ENCODE data around the gene LRMDA. TPM values are rescaled to one million over a fixed set of nuclear protein-coding genes. Genes with fewer than 3 reads are reported as not detected.

The LRMDA gene
- total RNA-seq, 6 experiments from 2014 or later: 0.32 TPM; not detected in 5

DNA sequence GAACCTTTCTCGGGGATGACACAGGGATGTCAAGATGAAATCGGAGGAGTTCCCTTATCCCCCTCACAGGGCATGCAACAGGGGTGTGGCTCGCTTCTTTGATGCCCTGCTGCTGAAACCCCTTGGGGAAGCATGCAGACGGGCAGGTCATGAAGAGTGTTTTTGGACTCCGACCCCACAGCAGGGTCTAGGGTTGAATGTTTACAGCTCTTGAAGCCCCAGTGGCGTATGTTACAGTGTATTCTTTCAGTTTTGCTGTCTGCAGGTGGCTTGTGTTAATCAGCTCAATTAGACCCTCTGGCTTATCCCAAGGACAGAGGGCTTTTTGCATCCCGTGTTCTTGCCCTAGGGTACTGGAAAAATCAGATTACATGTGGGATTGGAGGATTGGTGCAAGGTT lies 446.5 kb downstream of the LRMDA start:
- DNase-seq: no peak
- TF ChIP-seq, protein P1, sequence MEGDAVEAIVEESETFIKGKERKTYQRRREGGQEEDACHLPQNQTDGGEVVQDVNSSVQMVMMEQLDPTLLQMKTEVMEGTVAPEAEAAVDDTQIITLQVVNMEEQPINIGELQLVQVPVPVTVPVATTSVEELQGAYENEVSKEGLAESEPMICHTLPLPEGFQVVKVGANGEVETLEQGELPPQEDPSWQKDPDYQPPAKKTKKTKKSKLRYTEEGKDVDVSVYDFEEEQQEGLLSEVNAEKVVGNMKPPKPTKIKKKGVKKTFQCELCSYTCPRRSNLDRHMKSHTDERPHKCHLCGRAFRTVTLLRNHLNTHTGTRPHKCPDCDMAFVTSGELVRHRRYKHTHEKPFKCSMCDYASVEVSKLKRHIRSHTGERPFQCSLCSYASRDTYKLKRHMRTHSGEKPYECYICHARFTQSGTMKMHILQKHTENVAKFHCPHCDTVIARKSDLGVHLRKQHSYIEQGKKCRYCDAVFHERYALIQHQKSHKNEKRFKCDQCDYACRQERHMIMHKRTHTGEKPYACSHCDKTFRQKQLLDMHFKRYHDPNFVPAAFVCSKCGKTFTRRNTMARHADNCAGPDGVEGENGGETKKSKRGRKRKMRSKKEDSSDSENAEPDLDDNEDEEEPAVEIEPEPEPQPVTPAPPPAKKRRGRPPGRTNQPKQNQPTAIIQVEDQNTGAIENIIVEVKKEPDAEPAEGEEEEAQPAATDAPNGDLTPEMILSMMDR (IDR thresholded peaks at IDR 0.05): no peak
- H3K9me3 Mint-ChIP-seq: peaks cover 4% of the 10 kb centered on the region; the same call in 1 of the 2 replicates
- peaks cover 5% of the 10 kb centered on the region; the same call in 1 of the 2 replicates for H3K27me3 Mint-ChIP-seq (ENCODE audit: insufficient read depth)
- H3K36me3 Mint-ChIP-seq (ENCODE audit: low read depth): no peaks in the 10 kb centered on the region
- H3K27ac Mint-ChIP-seq: no peak overlapping the region
- no peak overlapping the region for H3K4me3 Mint-ChIP-seq
- H3K4me1 Mint-ChIP-seq (ENCODE audit: low read depth): no peaks in the 10 kb centered on the region

DNA sequence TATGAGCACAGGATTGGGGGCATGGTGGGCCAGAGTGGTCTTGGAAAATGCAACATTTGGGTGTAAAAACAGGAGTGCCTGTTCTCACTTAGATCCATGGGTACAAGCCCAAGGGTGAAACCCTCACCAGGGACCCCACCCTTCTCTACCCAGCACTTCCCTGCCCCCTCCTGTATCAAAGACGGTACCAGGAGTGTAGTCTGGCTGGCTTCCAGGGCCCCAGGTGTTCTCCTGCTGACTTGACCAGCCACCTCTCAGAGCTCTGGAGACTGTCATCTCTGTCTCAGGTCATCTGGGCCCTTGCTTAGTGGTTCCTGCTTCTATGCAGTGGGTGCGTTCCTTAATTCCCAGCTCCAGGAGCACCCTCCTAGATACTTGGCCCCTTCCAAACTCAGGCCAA lies 447.2 kb downstream of the LRMDA start:
- Mint-ChIP-seq H3K27ac (no peak overlapping the region), H3K4me1 (ENCODE audit: low read depth) (no peaks in the 10 kb centered on the region), H3K4me3 (no peak overlapping the region), H3K36me3 (ENCODE audit: low read depth) (no peaks in the 10 kb centered on the region), H3K27me3 (ENCODE audit: insufficient read depth) (peaks cover 5% of the 10 kb centered on the region; the same call in 1 of the 2 replicates), H3K9me3 (peaks cover 4% of the 10 kb centered on the region; the same call in 1 of the 2 replicates)
- TF ChIP-seq, protein P1 (IDR thresholded peaks at IDR 0.05): no peak
- no peak for DNase-seq

DNA sequence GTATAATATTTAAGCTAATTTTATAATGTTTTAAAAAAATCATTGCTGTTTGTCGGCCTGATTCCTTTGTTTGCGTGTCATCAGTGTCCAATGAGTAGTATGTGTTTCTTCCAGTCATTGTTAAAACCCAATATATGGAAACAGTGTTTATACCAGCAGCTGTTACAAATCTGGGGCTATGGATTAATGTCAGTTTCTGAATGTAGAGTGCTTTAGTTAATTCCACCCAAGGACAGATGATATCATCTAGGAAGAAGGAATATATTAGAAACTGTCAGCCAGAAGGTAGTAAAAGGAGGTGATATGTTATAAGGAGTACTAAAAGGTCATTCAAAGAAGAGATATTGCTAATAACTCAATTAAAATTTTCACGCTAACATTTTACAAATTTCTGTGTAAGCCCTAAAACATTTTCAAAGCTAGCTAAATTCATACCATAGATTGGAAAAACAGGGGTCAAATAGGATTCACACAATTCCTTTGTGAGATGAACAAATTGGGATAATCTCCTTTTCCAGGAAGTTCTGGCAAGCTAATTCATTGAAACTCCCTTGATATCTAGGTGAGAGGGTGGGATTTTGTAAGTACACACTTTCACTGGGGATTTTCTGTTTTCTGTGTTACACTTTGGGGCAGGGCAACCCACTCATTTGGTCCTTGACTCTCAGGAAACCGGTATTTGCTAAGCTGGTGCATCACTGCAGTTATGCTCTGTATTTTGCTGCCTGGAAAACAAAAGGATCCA lies 448.8 kb downstream of the LRMDA start:
- H3K4me1 Mint-ChIP-seq (ENCODE audit: low read depth): no peaks in the 10 kb centered on the region
- DNase-seq: no peak
- TF ChIP-seq, protein P1 (IDR thresholded peaks at IDR 0.05): no peak
- H3K4me3 Mint-ChIP-seq: no peak overlapping the region
- H3K27ac Mint-ChIP-seq: no peak overlapping the region
- peaks cover 5% of the 10 kb centered on the region; the same call in 1 of the 2 replicates for H3K27me3 Mint-ChIP-seq (ENCODE audit: insufficient read depth)
- no peaks in the 10 kb centered on the region for H3K36me3 Mint-ChIP-seq (ENCODE audit: low read depth)
- peaks cover 4% of the 10 kb centered on the region; the same call in 1 of the 2 replicates for H3K9me3 Mint-ChIP-seq

DNA sequence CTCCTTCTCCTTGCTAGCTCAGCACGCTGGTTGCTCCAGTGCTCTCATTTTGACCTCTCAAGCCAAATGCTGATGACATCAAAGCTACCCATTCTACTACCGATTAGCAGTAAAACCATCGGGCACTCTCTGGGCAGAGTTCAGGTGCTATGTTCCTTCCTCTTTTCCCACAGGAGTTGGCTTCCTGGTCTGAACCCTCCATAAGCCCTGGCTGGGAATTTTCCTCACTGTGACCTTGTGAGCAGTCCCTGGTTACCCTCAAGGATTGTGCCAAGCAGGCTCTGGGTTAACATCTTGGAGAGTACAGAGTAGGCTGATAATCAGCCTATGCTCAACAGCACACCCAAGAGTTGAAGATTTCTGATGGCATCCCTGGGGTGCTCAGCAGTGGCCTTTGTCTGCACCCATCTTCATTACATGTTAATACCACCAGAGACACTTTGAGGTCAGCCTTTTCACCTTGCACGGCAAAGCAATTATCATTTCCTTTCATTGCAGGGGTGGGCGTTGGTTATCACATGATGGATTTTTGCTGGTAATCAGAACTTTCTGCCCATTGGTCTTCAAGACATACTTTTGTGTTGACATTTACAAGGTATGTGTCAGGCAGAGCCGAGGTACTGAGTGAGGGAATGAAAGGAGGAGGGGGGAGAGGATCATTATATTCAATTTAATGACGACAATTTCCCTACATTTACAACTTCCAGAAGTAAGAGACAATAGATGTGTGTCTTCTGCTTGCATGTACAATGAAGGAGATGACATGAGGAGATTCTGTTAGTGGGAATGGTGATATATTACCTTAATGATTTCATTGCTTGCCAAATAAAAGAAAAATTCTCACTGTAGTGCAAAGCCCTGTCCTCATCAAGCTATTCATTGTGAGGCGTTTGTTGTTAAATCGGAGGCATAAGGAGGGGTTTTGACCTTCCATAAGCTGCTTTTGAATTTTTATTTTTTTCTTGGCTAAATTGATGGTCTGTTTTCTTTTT lies 452.0 kb downstream of the LRMDA start:
- no peak for DNase-seq
- H3K27me3 Mint-ChIP-seq (ENCODE audit: insufficient read depth): peaks cover 5% of the 10 kb centered on the region; the same call in 1 of the 2 replicates
- no peaks in the 10 kb centered on the region for H3K36me3 Mint-ChIP-seq (ENCODE audit: low read depth)
- TF ChIP-seq, protein P1 (IDR thresholded peaks at IDR 0.05): no peak
- H3K4me1 Mint-ChIP-seq (ENCODE audit: low read depth): no peaks in the 10 kb centered on the region
- no peak overlapping the region for H3K27ac Mint-ChIP-seq
- no peak overlapping the region for H3K4me3 Mint-ChIP-seq
- H3K9me3 Mint-ChIP-seq: no peaks in the 10 kb centered on the region

DNA sequence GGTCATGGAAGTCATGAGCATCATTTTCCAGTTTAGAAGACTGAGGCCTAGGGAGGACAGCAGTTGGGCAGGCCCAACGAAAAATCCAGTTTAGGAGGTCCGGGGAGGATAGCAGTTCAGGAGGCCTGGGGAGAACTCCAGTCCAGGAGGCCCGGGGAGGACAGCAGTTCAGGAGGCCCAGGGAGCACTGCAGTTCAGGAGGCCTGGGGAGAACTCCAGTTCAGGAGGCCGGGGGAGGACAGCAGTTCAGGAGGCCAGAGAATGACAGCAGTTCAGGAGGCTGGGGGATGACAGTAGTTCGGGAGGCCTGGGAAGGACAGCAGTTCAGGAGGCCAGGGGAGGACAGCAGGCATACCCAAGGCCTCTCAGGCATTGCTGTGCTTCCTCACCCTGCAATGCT lies 453.4 kb downstream of the LRMDA start:
- DNase-seq: no peak
- H3K4me1 Mint-ChIP-seq (ENCODE audit: low read depth): no peaks in the 10 kb centered on the region
- no peak overlapping the region for H3K27ac Mint-ChIP-seq
- H3K4me3 Mint-ChIP-seq: no peak overlapping the region
- H3K27me3 Mint-ChIP-seq (ENCODE audit: insufficient read depth): peaks cover 2% of the 10 kb centered on the region; the same call in 1 of the 2 replicates
- TF ChIP-seq, protein P1 (IDR thresholded peaks at IDR 0.05): no peak
- H3K9me3 Mint-ChIP-seq: no peaks in the 10 kb centered on the region
- H3K36me3 Mint-ChIP-seq (ENCODE audit: low read depth): no peaks in the 10 kb centered on the region
